Measurements from ENCODE around the gene SPATA13.

DNA sequence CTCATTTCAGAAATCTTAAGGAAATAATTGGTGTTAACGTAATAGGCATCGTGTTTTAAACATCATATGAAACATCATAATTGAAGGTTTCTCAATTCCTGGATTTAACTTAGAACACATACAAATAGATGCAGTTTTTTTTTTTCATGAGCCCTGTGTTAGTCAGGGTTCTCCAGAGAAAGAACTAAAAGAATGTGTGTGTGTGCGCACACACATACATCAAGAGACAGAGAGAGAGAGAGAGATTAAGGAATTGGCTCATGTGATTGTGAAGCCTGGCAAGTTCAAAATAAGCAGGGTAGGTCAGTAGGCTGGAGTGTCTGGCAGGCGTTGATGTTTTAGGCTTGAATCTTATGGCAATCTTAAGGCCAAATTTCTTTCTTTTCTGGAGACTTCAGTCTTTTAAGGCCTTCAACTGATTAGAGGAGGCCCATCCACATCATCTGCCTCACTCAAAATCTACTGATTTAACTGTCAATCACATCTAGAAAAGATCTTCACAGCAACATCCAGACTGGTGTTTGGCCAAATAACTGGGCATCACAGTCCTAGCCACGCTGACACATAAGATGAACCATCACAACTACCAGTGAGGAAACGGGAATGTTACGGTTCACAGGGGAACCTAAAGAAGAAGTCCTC lies 25.2 kb downstream of the SPATA13 start:
- TF ChIP-seq, protein P1, sequence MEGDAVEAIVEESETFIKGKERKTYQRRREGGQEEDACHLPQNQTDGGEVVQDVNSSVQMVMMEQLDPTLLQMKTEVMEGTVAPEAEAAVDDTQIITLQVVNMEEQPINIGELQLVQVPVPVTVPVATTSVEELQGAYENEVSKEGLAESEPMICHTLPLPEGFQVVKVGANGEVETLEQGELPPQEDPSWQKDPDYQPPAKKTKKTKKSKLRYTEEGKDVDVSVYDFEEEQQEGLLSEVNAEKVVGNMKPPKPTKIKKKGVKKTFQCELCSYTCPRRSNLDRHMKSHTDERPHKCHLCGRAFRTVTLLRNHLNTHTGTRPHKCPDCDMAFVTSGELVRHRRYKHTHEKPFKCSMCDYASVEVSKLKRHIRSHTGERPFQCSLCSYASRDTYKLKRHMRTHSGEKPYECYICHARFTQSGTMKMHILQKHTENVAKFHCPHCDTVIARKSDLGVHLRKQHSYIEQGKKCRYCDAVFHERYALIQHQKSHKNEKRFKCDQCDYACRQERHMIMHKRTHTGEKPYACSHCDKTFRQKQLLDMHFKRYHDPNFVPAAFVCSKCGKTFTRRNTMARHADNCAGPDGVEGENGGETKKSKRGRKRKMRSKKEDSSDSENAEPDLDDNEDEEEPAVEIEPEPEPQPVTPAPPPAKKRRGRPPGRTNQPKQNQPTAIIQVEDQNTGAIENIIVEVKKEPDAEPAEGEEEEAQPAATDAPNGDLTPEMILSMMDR (conservative IDR thresholded peaks at IDR 0.05): no peak
- no peak for TF ChIP-seq EZH2 (IDR thresholded peaks at IDR 0.05; ENCODE audit: low read depth)

All from PC-9 (cell line).